ENCODE results near the gene CPT1A.

Gene CPT1A

DNA sequence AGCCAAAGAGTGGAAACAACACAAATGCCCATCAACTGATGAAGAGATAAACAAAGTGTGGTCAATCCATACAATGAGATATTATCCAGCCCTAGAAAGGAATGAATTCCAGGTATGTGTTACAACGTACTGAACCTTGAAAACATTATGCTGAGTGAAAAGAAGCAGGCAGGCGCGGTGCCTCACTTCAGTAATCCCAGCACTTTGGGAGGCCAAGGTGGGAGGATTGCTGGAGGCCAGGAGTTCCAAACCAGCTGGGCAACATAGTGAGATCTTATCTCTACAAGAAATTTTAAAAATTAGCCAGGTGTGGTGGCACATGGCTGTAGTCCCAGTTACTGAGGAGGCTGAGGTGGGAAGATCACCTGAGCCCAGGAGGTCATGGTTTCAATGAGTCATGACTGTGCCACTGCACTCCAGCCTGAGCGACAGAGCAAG, 65.7 kb downstream of the CPT1A start:
- in situ Hi-C loops (cut with MboI; ENCODE audit: low pct_unique_long_range_greater_than_20kb, low sequenced_read_pairs, unreplicated experiment) = no loop called here
- no peak for DNase-seq (ENCODE audit: low spot score)
- TF ChIP-seq, protein P1, sequence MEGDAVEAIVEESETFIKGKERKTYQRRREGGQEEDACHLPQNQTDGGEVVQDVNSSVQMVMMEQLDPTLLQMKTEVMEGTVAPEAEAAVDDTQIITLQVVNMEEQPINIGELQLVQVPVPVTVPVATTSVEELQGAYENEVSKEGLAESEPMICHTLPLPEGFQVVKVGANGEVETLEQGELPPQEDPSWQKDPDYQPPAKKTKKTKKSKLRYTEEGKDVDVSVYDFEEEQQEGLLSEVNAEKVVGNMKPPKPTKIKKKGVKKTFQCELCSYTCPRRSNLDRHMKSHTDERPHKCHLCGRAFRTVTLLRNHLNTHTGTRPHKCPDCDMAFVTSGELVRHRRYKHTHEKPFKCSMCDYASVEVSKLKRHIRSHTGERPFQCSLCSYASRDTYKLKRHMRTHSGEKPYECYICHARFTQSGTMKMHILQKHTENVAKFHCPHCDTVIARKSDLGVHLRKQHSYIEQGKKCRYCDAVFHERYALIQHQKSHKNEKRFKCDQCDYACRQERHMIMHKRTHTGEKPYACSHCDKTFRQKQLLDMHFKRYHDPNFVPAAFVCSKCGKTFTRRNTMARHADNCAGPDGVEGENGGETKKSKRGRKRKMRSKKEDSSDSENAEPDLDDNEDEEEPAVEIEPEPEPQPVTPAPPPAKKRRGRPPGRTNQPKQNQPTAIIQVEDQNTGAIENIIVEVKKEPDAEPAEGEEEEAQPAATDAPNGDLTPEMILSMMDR (IDR thresholded peaks at IDR 0.05; ENCODE audit: extremely low read depth, insufficient read depth, missing control alignments) = no peak

DNA sequence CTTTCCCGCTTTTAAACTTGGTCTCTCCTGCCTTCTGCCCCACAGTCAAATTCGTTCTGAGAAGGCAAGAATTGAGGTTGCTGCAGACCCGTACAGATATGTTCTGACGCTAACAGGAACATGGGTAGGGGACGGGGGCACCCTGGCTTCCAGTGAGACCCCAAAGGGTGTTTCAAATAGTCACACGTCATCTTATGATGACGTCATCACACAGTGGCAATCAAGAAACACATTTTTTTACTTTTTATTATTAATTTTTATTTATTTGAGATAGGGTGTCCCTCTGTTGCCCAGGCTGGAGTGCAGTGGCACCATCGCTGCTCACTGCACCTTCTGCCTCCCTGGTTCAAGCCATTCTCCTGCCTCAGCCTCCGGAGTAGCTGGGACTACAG, 67.5 kb downstream of the CPT1A start:
- DNase-seq (ENCODE audit: low spot score) = no peak
- TF ChIP-seq, protein P1 (IDR thresholded peaks at IDR 0.05; ENCODE audit: extremely low read depth, insufficient read depth, missing control alignments) = no peak
- in situ Hi-C loops (cut with MboI; ENCODE audit: low pct_unique_long_range_greater_than_20kb, low sequenced_read_pairs, unreplicated experiment) = no loop called here

GRCh38 chr11:68773521-68774193, 68.1 kb downstream of the CPT1A start:
- in situ Hi-C loops (cut with MboI; ENCODE audit: low pct_unique_long_range_greater_than_20kb, low sequenced_read_pairs, unreplicated experiment) = no loop called here
- TF ChIP-seq, protein P1 (IDR thresholded peaks at IDR 0.05; ENCODE audit: extremely low read depth, insufficient read depth, missing control alignments) = no peak
- DNase-seq (ENCODE audit: low spot score) = no peak

- DNase-seq (ENCODE audit: low spot score) = no peak
- in situ Hi-C loops (cut with MboI; ENCODE audit: low pct_unique_long_range_greater_than_20kb, low sequenced_read_pairs, unreplicated experiment) = no loop called here
- TF ChIP-seq, protein P1 (IDR thresholded peaks at IDR 0.05; ENCODE audit: extremely low read depth, insufficient read depth, missing control alignments) = no peak
Observed at GRCh38 chr11:68772936-68773335, 68.8 kb downstream of the CPT1A start.

DNA sequence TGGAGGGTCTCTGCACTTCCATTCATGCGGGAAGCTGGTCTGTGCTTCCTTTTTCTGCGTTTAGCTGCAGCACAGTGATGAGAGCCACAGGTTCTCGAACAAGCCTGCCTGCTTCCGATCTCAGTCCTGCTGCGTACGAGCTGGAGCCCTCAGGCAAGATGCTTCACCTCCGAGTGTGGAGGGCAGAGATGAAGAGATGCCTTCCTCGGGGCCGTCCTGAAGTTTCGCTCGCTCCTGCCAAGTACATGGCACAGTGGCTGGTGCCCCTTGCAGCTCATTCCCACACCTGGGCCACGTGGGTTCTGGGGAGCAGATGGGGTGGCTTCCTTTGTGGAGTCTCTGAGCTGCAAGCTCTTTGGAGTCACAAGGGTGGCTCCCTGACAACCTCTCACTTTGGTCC, 70.9 kb downstream of the CPT1A start:
- no peak for DNase-seq (ENCODE audit: low spot score)
- TF ChIP-seq, protein P1 (IDR thresholded peaks at IDR 0.05; ENCODE audit: extremely low read depth, insufficient read depth, missing control alignments) = no peak
- in situ Hi-C loops (cut with MboI; ENCODE audit: low pct_unique_long_range_greater_than_20kb, low sequenced_read_pairs, unreplicated experiment) = no loop called here

GRCh38 chr11:68767672-68768071, 74.0 kb downstream of the CPT1A start:
- in situ Hi-C loops (cut with MboI; ENCODE audit: low pct_unique_long_range_greater_than_20kb, low sequenced_read_pairs, unreplicated experiment) = no loop called here

More at GRCh38 chr11:68767672-68768071, 74.0 kb downstream of the CPT1A start:
- TF ChIP-seq, protein P1 (IDR thresholded peaks at IDR 0.05; ENCODE audit: extremely low read depth, insufficient read depth, missing control alignments) = no peak
- DNase-seq (ENCODE audit: low spot score) = no peak

Measured in GM13977 (cell line).